ENCODE results near the gene MRPL17.

The MRPL17 gene

DNA sequence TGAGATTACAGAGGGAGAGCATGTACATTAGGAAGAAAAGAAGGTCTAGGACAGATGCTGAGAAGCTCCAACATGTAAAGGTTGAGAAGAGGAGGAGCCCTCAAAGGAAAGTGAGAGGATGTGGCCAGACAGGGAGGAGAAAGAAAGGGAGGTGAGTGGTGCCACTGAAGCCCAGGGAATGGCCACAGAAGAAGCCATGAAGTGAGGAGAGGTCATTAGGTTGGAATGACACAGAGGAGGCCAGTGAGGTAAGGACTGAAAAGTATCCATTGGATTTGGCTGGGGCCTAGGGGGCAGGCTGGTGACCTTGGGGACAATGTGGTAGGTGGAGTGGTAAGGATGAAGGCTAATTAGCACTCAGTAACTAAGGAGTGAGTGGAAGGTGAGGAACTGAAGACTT is 24.5 kb downstream of the MRPL17 start:
- TF ChIP-seq, protein P1, sequence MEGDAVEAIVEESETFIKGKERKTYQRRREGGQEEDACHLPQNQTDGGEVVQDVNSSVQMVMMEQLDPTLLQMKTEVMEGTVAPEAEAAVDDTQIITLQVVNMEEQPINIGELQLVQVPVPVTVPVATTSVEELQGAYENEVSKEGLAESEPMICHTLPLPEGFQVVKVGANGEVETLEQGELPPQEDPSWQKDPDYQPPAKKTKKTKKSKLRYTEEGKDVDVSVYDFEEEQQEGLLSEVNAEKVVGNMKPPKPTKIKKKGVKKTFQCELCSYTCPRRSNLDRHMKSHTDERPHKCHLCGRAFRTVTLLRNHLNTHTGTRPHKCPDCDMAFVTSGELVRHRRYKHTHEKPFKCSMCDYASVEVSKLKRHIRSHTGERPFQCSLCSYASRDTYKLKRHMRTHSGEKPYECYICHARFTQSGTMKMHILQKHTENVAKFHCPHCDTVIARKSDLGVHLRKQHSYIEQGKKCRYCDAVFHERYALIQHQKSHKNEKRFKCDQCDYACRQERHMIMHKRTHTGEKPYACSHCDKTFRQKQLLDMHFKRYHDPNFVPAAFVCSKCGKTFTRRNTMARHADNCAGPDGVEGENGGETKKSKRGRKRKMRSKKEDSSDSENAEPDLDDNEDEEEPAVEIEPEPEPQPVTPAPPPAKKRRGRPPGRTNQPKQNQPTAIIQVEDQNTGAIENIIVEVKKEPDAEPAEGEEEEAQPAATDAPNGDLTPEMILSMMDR (IDR thresholded peaks at IDR 0.05), result no peak
- Histone ChIP-seq H3K27me3 (peaks cover 51% of the 10 kb centered on the region), H3K4me3 (ENCODE audit: low read depth in 1 of 2, low read length in 1 of 2) (no peak overlapping the region), H3K27ac (no peak overlapping the region), H3K4me1 (ENCODE audit: control insufficient read depth in 1 of 2, insufficient read depth in 1 of 2, low read depth in 1 of 2, low read length in 1 of 2) (peaks cover 4 to 6% of the 10 kb centered on the region in 2 experiments), H3K36me3 (no peaks in the 10 kb centered on the region), H3K9me3 (no peaks in the 10 kb centered on the region)

DNA sequence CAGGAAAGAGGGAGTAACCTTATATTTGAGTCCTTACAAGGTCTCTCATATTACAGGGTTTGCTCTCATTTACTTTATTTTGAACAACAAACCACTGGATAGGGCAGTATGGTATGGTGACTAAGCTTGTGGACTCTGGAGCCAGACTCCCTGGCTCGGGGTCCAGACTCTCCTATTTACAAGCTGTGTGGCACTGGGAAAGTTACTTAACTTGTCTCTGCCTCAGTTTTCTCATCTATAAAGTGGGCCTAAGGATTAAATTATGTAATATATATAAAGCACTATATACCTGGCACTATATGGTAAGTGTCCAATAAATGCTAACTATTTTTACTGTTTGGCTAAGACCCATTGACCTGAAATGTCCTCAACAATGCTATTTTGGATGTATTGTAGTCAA is 25.8 kb downstream of the MRPL17 start:
- peaks cover 58% of the 10 kb centered on the region for H3K27me3 ChIP-seq
- H3K27ac ChIP-seq, result no peak overlapping the region
- H3K9me3 ChIP-seq, result no peaks in the 10 kb centered on the region
- no peaks in the 10 kb centered on the region for H3K36me3 ChIP-seq
- TF ChIP-seq, protein P1 (IDR thresholded peaks at IDR 0.05), result no peak
- H3K4me1 ChIP-seq (ENCODE audit: control insufficient read depth in 1 of 2, insufficient read depth in 1 of 2, low read depth in 1 of 2, low read length in 1 of 2), result peaks cover 4 to 6% of the 10 kb centered on the region in 2 experiments
- H3K4me3 ChIP-seq (ENCODE audit: low read depth in 1 of 2, low read length in 1 of 2), result no peak overlapping the region

DNA sequence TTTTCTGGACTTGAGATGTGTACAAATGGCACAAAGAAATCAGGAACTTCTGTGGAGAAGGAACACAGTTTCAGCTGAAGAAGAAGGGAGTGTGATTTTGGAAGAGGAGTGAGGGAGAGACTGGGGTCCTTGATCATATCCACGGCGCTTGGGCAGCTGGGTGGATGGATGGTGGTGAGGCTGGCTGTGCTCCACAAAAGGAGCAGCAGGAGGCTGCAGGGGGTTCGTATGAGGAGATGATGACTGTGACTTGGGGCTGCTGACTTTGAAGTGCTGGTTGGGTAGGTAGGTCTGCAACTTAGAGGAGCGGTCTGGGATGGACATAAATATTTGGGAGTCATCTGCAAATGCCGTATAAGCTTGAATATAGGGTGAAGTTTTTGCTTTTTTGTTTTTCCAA is 26.2 kb downstream of the MRPL17 start:
- Histone ChIP-seq H3K4me1 (ENCODE audit: control insufficient read depth in 1 of 2, insufficient read depth in 1 of 2, low read depth in 1 of 2, low read length in 1 of 2) (peaks cover 4 to 6% of the 10 kb centered on the region in 2 experiments), H3K9me3 (no peaks in the 10 kb centered on the region), H3K27me3 (peaks cover 58% of the 10 kb centered on the region), H3K27ac (no peak overlapping the region), H3K4me3 (ENCODE audit: low read depth in 1 of 2, low read length in 1 of 2) (no peak overlapping the region), H3K36me3 (no peaks in the 10 kb centered on the region)
- TF ChIP-seq, protein P1 (IDR thresholded peaks at IDR 0.05), result no peak

DNA sequence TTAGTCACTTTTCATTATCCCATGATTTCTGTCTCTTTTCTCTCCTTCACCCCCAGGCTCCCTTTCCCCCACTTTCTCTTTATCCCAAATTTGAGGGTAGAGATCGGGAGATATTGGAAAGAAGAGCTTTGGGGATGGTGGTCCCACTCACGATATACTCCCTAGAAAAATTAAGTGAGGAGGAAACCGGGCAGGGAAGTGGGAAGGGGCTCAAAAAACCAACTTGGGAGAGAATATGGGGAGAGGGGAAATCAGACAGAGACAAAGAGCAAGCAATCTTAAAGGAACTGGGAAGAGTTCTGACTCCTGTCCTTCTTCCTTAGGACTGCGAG is 26.6 kb downstream of the MRPL17 start:
- TF ChIP-seq, protein P1 (IDR thresholded peaks at IDR 0.05), result no peak
- H3K4me3 ChIP-seq (ENCODE audit: low read depth in 1 of 2, low read length in 1 of 2), result no peak overlapping the region
- H3K27ac ChIP-seq, result no peak overlapping the region
- peaks cover 4 to 6% of the 10 kb centered on the region in 2 experiments for H3K4me1 ChIP-seq (ENCODE audit: control insufficient read depth in 1 of 2, insufficient read depth in 1 of 2, low read depth in 1 of 2, low read length in 1 of 2)
- peaks cover 58% of the 10 kb centered on the region for H3K27me3 ChIP-seq
- H3K9me3 ChIP-seq, result no peaks in the 10 kb centered on the region
- no peaks in the 10 kb centered on the region for H3K36me3 ChIP-seq

DNA sequence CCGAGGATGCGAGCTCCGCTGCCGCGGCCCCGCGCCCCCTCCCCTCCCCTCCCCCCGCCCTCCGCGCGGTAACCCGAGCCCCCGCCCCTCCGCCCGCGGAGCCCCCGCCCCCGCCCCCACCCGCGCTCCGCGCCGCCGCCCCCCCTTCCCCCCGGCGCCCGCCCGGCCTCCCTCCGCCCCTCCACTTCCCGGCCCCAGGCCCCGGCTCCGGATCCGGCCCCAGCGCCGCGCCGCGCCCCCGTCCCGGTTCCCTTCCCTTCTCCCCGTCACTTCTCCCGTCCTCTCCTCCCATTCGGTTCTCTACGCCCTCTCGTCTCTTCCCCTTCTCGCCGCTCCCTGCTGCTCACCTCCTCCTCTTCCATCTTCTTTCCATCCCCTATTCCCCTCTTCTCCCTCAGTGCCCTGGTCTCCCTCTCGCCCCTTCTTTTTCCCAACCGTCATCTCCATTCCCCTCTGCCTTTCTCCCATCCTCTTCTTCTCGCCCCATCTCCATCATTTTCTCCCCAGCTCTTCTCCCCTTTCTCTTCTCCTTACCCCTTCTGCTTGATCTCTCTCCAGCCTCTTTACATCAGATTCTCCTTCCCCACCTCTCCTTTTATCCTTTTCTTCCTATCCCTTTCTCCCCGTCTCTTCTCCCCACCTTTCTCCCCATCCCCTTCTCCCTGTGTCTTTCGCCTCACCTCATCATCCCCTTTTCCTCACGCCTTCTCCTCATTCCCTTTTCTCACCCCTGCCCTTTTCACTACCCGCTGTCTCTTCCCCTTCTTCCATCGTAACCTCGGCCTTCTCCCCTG is 27.2 kb downstream of the MRPL17 start, which contains the start of gene DCHS1:
Gene DCHS1, minus strand, starts transcription at position 20 of the 794 bp plus-strand sequence. CDS start 14,196 bp downstream, outside the sequence.
- no peaks in the 10 kb centered on the region for H3K9me3 ChIP-seq
- peaks cover 4 to 6% of the 10 kb centered on the region in 2 experiments for H3K4me1 ChIP-seq (ENCODE audit: control insufficient read depth in 1 of 2, insufficient read depth in 1 of 2, low read depth in 1 of 2, low read length in 1 of 2)
- peak within 1 kb of the TSS; percentile 27 to 56 for H3K4me3 ChIP-seq (ENCODE audit: low read depth in 1 of 2, low read length in 1 of 2)
- no peak within 1 kb of the TSS for H3K27ac ChIP-seq
- H3K36me3 ChIP-seq, result no peaks in the 10 kb centered on the region
- TF ChIP-seq, protein P1 (IDR thresholded peaks at IDR 0.05), result no peak
- peaks cover 63% of the 10 kb centered on the region for H3K27me3 ChIP-seq

Data from neutrophil (primary cell).